Activated T-helper 2 cell treated with anti-CD3 and anti-CD28 coated beads, Interferon-gamma antibody, Interleukin-2, Interleukin-4, amounts not matched to agents 10 μg/mL and 5 μg/mL and 100 μg/mL, durations not matched to agents 14 hours and 24 hours and 36 hours (primary cell): Measurements from ENCODE around the gene CMC4. TPM values are rescaled to one million over a fixed set of nuclear protein-coding genes. Genes with fewer than 3 reads are reported as not detected.

Source experiments
- DNase-seq: peaks from one replicate; pipeline ENCODE4 v3.0.0; 2021; ENCODE audit warnings: low spot score
- H3K27ac Mint-ChIP-seq: one replicate; pipeline ENCODE4 v1.8.0; 2021; ENCODE audit warnings: mixed read lengths
- H3K27me3 Mint-ChIP-seq: one replicate; pipeline ENCODE4 v1.8.0; 2021; ENCODE audit warnings: low read depth, mixed read lengths
- H3K36me3 Mint-ChIP-seq: one replicate; pipeline ENCODE4 v1.8.0; 2021; ENCODE audit warnings: low read depth, mixed read lengths
- H3K4me1 Mint-ChIP-seq: one replicate; pipeline ENCODE4 v1.8.0; 2021; ENCODE audit warnings: low read depth, mixed read lengths
- H3K4me3 Mint-ChIP-seq: one replicate; pipeline ENCODE4 v1.8.0; 2021; ENCODE audit warnings: low read depth, mild to moderate bottlenecking, moderate library complexity, mixed read lengths
- H3K9me3 Mint-ChIP-seq: one replicate; pipeline ENCODE4 v1.8.0; 2021; ENCODE audit warnings: mixed read lengths
- intact Hi-C: fragments of 100-400 bp; cut with micrococcal nuclease; formaldehyde crosslinking; loops from one replicate; pipeline ENCODE4 v1.15.1; 2023
- total RNA-seq: library from RNA; stranded (reverse); gene quantifications from 2 replicates; pipeline ENCODE4 v1.2.3, GENCODE V29; 2022

Gene CMC4
- total RNA-seq, 1 donor from 2014 or later = 1.9 TPM

- Mint-ChIP-seq H3K9me3 (no peaks in the 10 kb centered on the region), H3K27me3 (peaks cover 9% of the 10 kb centered on the region), H3K27ac (no peak within 1 kb of the TSS), H3K4me3 (no peak within 1 kb of the TSS), H3K4me1 (peaks cover 5% of the 10 kb centered on the region), H3K36me3 (no peaks in the 10 kb centered on the region)
- intact Hi-C loops = no loop called here
- DNase-seq = no peak
Measured at GRCh38 chrX:155022585-155022984, 48.4 kb downstream of the CMC4 start, which contains the start of gene F8. F8 (minus strand) TSS chrX:155022723; CDS start chrX:155022552, 171 bp downstream.

GRCh38 chrX:155020591-155020990 lies 50.3 kb downstream of the CMC4 start:
- no peak overlapping the region for H3K27ac Mint-ChIP-seq
- peaks cover 5% of the 10 kb centered on the region for H3K4me1 Mint-ChIP-seq
- H3K4me3 Mint-ChIP-seq = no peak overlapping the region
- DNase-seq = no peak
- H3K27me3 Mint-ChIP-seq = peaks cover 9% of the 10 kb centered on the region
- no peaks in the 10 kb centered on the region for H3K36me3 Mint-ChIP-seq
- H3K9me3 Mint-ChIP-seq = no peaks in the 10 kb centered on the region
- intact Hi-C loops = no loop called here

Other genes with a start within 250 kb of the CMC4 start
- gene SMIM9, start 236.5 kb downstream of the CMC4 start, total RNA-seq = not detected in 2 replicates
- 25.6 and 27.0 TPM in 2 replicates for gene F8A1, start 184.8 kb downstream of the CMC4 start, total RNA-seq
- gene F8, start 48.4 kb downstream of the CMC4 start, total RNA-seq = 3.6 and 3.7 TPM in 2 replicates
- gene FUNDC2, start 44.3 kb downstream of the CMC4 start, total RNA-seq = 70.1 and 70.7 TPM in 2 replicates
- gene MTCP1, start within 50 bp of the CMC4 start, total RNA-seq = 12.3 and 19.0 TPM in 2 replicates
- 29.3 and 34.9 TPM in 2 replicates for gene BRCC3, start 372 bp upstream of the CMC4 start, total RNA-seq
- gene VBP1, start 145.3 kb upstream of the CMC4 start, total RNA-seq = 73.7 and 76.3 TPM in 2 replicates
- gene RAB39B, start 193.4 kb upstream of the CMC4 start, total RNA-seq = 8.3 and 9.4 TPM in 2 replicates